Thyroid gland (tissue), 4 donors: ENCODE measurements around the gene CDH23. TPM values are rescaled to one million over a fixed set of nuclear protein-coding genes. Genes with fewer than 3 reads are reported as not detected.
A peak's percentile ranks its signal among the peaks of the same experiment; 100 is the strongest.

Experiments used
- DNase-seq, 2 donors: peaks; one replicate each; pipeline ENCODE4 v3.0.0-alpha.2; 2019
- H3K27ac ChIP-seq, 3 donors: fragments of 200-600 bp; sonication (generic); 1 replicate in 2 of 3; 2 replicates in 1 of 3; pipeline ENCODE4 v1.5.1; 2016 to 2019; ENCODE audit warnings: mild to moderate bottlenecking in 1 of 3, moderate library complexity in 1 of 3
- H3K27me3 ChIP-seq: fragments of 200-600 bp; sonication (generic); one replicate; pipeline ENCODE4 v1.5.1; 2019
- H3K36me3 ChIP-seq, 2 donors: fragments of 200-600 bp; sonication (generic); one replicate each; pipeline ENCODE4 v1.5.1; 2016 to 2019
- H3K4me1 ChIP-seq, 2 donors: fragments of 200-600 bp; sonication (generic); one replicate each; pipeline ENCODE4 v1.5.1; 2017 to 2019
- H3K4me3 ChIP-seq, 3 donors: fragments of 200-600 bp; sonication (generic); replicated peaks in 1 of 3; 1 replicate in 2 of 3; 2 replicates in 1 of 3; pipeline ENCODE4 v1.5.1; 2016; ENCODE audit warnings: mild to moderate bottlenecking in 1 of 3
- H3K9me3 ChIP-seq: fragments of 200-600 bp; sonication (generic); one replicate; pipeline ENCODE4 v1.5.1; 2017
- POLR2A ChIP-seq, 2 donors: fragments of 450-650 bp; IDR thresholded peaks; one replicate each; pipeline ENCODE4 v1.6.1; 2017; ENCODE audit warnings: antibody characterized with exemption in 2 of 2, mild to moderate bottlenecking in 2 of 2, moderate library complexity in 1 of 2
- WGBS, 2 donors: methylation state at CpG; one replicate each; pipeline ENCODE4 v1.1.5; 2017; 5-methylcytosine and 5-hydroxymethylcytosine counted together
- intact Hi-C: fragments of 100-400 bp; cut with DNase I; formaldehyde crosslinking; loops from one replicate; pipeline ENCODE4 v1.15.1; 2023
- total RNA-seq, 4 donors: library from RNA; depleted of rRNA; stranded (reverse); fragments of >200 nt; gene quantifications; one replicate each; pipeline ENCODE4 v1.2.3, GENCODE V29; 2016
- TF ChIP-seq, protein P1 (sequence below), 6 experiments: fragments of 200-600 bp in 3 of 6; fragments of 450-650 bp in 3 of 6; sonication (generic) in 3 of 6; IDR thresholded peaks; one replicate each; pipeline ENCODE4 v1.5.1; 2016 to 2019; ENCODE audit warnings: antibody characterized with exemption in 6 of 6, mild to moderate bottlenecking in 2 of 6, inconsistent platforms in 1 of 6, moderate library complexity in 1 of 6

The CDH23 gene
- total RNA-seq, 4 donors from 2014 or later, result 3.0 to 4.2 (median 3.9) TPM

DNA sequence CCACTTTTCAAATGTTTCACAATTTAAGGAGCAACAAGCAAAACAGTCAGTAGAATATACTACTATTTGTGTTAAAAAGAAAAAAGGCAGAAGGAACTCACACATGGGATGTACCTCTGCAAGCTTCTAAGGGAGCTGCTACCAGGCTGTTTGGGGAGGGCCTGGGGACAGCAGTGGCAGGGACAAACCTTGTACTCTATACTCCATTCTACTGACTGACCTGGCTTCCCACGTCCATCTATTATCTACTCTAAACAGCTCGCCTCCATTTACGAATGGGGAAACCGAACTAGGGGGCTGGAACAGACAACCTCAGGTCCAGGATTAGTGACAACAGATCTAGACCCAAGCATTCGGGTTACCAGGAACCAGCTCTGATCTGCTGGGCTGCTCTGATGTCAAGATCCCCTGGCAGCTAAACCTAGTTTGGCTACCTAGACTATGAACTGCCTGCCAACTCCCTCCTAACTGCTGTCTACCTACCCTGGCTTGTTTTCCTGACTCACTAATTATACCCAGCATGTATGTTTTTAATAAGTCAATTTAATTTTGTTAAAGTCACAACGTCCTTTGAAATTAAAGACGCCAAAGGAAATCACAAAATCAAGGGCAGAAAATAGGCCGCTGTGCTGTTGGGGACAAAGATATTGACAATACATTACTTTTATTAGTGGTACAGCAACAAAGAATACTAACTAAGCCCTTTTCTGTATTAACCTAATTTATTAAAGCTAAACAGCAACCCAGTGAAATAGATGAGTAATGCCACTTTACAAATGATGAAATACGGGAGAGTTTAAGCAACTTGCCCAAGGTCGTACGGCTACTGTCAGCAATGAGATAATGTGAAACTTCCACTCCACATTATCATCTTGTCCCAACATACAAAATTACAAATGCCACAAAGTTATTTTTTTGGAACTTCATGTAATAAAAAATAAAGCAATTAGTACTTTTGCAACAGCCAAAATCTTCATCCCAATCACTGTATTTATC lies 449.0 kb downstream of the CDH23 start:
- WGBS, 2 donors, result 85 to 95% methylated on average over 11 of the region's 11 CpGs
- Histone ChIP-seq H3K4me3 (no peak overlapping the region), H3K27ac (no peak overlapping the region), H3K4me1 (peaks cover 25 to 35% of the 10 kb centered on the region in 2 donors), H3K9me3 (no peaks in the 10 kb centered on the region), H3K27me3 (no peaks in the 10 kb centered on the region), H3K36me3 (no peaks in the 10 kb centered on the region)
- TF ChIP-seq POLR2A (IDR thresholded peaks at IDR 0.05), result no peak
- DNase-seq, result no peak
- intact Hi-C loops, result no loop called here

DNA sequence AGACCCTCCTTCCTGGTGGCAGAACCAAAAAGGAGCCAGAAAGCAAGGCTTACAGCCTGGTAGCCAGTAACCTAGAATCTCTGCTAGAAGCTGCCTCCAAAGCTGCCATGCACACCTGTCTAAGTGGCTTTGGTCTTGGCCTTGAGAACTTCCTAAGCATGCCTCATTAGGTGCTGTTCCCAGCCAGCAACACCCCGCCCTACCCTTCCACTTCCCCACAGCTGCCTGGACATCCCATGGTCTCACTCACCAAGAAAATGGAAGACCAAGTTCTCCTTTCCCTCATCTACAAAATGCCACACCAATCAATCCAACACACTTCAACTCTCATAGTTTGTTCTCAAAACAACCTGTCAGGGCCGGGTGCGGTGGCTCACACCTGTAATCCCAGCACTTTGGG lies 450.1 kb downstream of the CDH23 start:
- TF ChIP-seq, protein P1, sequence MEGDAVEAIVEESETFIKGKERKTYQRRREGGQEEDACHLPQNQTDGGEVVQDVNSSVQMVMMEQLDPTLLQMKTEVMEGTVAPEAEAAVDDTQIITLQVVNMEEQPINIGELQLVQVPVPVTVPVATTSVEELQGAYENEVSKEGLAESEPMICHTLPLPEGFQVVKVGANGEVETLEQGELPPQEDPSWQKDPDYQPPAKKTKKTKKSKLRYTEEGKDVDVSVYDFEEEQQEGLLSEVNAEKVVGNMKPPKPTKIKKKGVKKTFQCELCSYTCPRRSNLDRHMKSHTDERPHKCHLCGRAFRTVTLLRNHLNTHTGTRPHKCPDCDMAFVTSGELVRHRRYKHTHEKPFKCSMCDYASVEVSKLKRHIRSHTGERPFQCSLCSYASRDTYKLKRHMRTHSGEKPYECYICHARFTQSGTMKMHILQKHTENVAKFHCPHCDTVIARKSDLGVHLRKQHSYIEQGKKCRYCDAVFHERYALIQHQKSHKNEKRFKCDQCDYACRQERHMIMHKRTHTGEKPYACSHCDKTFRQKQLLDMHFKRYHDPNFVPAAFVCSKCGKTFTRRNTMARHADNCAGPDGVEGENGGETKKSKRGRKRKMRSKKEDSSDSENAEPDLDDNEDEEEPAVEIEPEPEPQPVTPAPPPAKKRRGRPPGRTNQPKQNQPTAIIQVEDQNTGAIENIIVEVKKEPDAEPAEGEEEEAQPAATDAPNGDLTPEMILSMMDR (IDR thresholded peaks at IDR 0.05), result no peak
- TF ChIP-seq POLR2A (IDR thresholded peaks at IDR 0.05), result no peak
- Histone ChIP-seq H3K27ac (no peak overlapping the region), H3K4me3 (no peak overlapping the region), H3K36me3 (no peaks in the 10 kb centered on the region), H3K9me3 (no peaks in the 10 kb centered on the region), H3K27me3 (no peaks in the 10 kb centered on the region), H3K4me1 (peaks cover 30 to 36% of the 10 kb centered on the region in 2 donors)
- DNase-seq, result no peak
- WGBS, 2 donors, result 95 to 97% methylated on average over 3 of the region's 3 CpGs
- intact Hi-C loops, result no loop called here

DNA sequence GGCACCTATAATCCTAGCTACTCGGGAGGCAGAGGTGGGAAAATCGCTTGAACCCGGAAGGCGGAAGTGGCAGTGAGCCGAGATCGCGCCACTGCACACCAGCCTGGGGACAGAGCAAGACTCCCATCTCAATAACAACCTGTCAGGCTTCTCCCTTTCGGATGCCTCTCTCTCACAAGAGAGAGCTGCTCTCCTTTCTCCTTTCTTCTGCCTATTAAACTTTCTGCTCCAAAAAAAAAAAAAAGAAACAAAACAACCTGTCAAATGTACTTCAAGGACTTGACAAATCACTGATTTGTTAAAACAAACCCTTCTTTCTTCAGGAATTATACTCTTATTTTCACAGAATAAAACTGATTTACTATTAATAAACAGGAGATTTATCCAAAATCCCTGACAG lies 450.7 kb downstream of the CDH23 start:
- Histone ChIP-seq H3K4me1 (peaks cover 30 to 36% of the 10 kb centered on the region in 2 donors), H3K27me3 (no peaks in the 10 kb centered on the region), H3K9me3 (no peaks in the 10 kb centered on the region), H3K36me3 (no peaks in the 10 kb centered on the region), H3K4me3 (no peak overlapping the region), H3K27ac (no peak overlapping the region)
- no peak for DNase-seq
- TF ChIP-seq POLR2A (IDR thresholded peaks at IDR 0.05), result no peak
- TF ChIP-seq, protein P1 (IDR thresholded peaks at IDR 0.05), result no peak
- WGBS, 2 donors, result 89 to 94% methylated on average over 8 of the region's 8 CpGs
- intact Hi-C loops, result no loop called here

DNA sequence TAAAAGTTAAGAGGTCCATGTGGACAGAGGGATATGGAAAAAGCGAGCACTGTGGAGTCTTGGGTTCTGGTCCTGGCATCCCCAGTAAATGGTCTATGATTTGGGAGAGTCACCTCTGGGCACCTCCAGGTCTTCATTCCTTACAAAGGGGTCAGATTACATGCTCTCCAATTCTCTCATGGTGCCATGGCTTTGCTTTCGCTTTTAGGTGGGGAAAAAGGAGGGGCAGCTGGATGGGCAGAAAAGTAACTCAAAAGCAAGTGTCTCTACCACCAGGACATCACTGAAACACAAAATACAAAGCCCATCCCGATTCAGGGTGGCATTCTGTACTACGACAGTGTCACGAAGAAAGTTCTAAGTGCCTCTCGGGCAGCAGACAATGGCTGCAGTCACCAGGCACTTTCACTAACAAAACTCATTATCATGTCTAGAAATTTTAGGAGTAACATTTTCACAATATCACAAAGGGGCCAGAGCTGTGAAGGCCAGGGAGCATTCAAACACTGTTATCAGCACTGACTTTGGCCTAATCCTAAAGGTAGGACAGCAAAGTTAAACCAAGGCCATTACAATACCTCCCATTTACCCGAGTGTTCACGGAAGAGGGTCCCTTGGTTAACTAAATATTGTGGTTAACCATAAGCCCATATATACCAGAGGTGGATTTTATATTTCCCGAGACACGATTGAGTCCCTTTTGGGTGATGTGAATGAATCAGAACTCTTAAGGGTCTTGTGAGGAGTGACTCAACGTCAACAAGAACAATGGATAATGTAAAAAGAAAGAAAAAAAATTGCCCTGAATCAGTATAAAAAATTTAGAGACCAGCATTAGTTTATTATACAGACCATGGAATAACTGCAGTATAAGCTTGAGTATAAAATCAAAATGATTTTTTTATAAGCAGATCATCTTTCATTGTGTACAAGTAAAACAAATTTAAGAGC lies 451.9 kb downstream of the CDH23 start:
- intact Hi-C loops, result no loop called here
- DNase-seq, result no peak
- TF ChIP-seq, protein P1 (IDR thresholded peaks at IDR 0.05), result no peak
- no peak for TF ChIP-seq POLR2A (IDR thresholded peaks at IDR 0.05)
- H3K27ac ChIP-seq, result peak overlapping the region in 1 of 3 donors; percentile 12
- H3K4me1 ChIP-seq, result peaks cover 30 to 36% of the 10 kb centered on the region in 2 donors
- no peaks in the 10 kb centered on the region for H3K9me3 ChIP-seq
- H3K4me3 ChIP-seq, result no peak overlapping the region
- 82 to 87% methylated on average over 11 of the region's 11 CpGs for WGBS, 2 donors
- H3K36me3 ChIP-seq, result no peaks in the 10 kb centered on the region
- H3K27me3 ChIP-seq, result no peaks in the 10 kb centered on the region

DNA sequence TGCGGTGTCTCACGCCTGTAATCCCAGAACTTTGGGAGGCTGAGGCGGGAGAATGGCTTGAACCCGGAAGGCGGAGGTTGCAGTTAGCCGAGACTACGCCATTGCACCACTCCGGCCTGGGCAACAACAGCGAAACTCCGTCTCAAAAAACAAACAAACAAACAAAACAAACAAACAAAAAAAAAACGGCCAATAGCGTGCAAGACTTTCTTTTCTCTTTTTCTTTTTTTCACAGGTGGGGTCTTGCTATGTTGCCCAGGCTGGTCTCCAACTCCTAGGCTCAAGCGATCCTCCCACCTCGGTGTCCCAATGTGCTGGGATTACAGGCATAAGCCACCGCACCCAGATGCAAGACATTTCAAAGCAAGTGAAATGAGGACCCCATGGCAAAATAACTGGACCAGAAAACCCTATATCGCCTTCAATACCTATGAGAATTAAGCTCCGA lies 452.8 kb downstream of the CDH23 start:
- no peak overlapping the region for H3K4me3 ChIP-seq
- intact Hi-C loops, result no loop called here

More for the DNA sequence above, 452.8 kb downstream of the CDH23 start:
- TF ChIP-seq, protein P1 (IDR thresholded peaks at IDR 0.05), result no peak
- no peak for TF ChIP-seq POLR2A (IDR thresholded peaks at IDR 0.05)
- Histone ChIP-seq H3K27ac (no peak overlapping the region), H3K36me3 (no peaks in the 10 kb centered on the region), H3K4me1 (peaks cover 30 to 36% of the 10 kb centered on the region in 2 donors), H3K27me3 (no peaks in the 10 kb centered on the region), H3K9me3 (no peaks in the 10 kb centered on the region)
- 94% methylated on average over 17 of the region's 17 CpGs for WGBS, 2 donors
- DNase-seq, result no peak
